Osteoblast (primary cell): ENCODE measurements around the gene SCN3B. TPM values are rescaled to one million over a fixed set of nuclear protein-coding genes. Genes with fewer than 3 reads are reported as not detected.

Experiments
- DNase-seq: peaks from one replicate; pipeline ENCODE4 v3.0.0; 2011; ENCODE audit warnings: low spot score, mixed read lengths; ENCODE audit not compliant: insufficient read length; ENCODE audit errors: missing footprints
- H2AFZ ChIP-seq: 2 replicates; pipeline ENCODE4 v1.6.0; 2011; ENCODE audit warnings: mild to moderate bottlenecking, low read length
- H3K27ac ChIP-seq: 2 replicates; pipeline ENCODE4 v1.5.1; 2011; ENCODE audit warnings: mild to moderate bottlenecking, low read depth, low read length, moderate library complexity
- H3K27me3 ChIP-seq: 2 replicates; pipeline ENCODE4 v1.6.0; 2012; ENCODE audit warnings: mild to moderate bottlenecking, control low read depth, inconsistent platforms, low read length, moderate library complexity; ENCODE audit not compliant: insufficient read depth
- H3K36me3 ChIP-seq: 2 replicates; pipeline ENCODE4 v1.5.1; 2011; ENCODE audit warnings: mild to moderate bottlenecking, low read length, control low read depth, moderate library complexity; ENCODE audit not compliant: insufficient read depth
- H3K4me1 ChIP-seq: 2 replicates; pipeline ENCODE4 v1.5.1; 2011; ENCODE audit warnings: mild to moderate bottlenecking, low read length, control low read depth, moderate library complexity; ENCODE audit not compliant: insufficient read depth
- H3K4me2 ChIP-seq: 2 replicates; pipeline ENCODE4 v1.6.0; 2011; ENCODE audit warnings: mild to moderate bottlenecking, low read length; ENCODE audit not compliant: insufficient read depth
- H3K4me3 ChIP-seq: fragments of 200-600 bp; sonication (generic); 3 replicates; pipeline ENCODE4 v1.5.1; 2012; ENCODE audit warnings: mild to moderate bottlenecking, low read length, inconsistent platforms; ENCODE audit not compliant: insufficient read depth
- H3K79me2 ChIP-seq: 2 replicates; pipeline ENCODE4 v1.6.0; 2012; ENCODE audit warnings: mild to moderate bottlenecking, low read length, control low read depth, inconsistent platforms; ENCODE audit not compliant: insufficient read depth
- H3K9me3 ChIP-seq: 2 replicates; pipeline ENCODE4 v1.5.1; 2011; ENCODE audit warnings: low read depth, low read length, control low read depth
- H4K20me1 ChIP-seq: 2 replicates; pipeline ENCODE4 v1.6.0; 2012; ENCODE audit warnings: mild to moderate bottlenecking, low read length, control low read depth; ENCODE audit not compliant: insufficient read depth
- CTCF ChIP-seq: IDR thresholded peaks from 2 replicates; pipeline ENCODE4 v1.5.1; 2011; ENCODE audit warnings: mild to moderate bottlenecking, low read depth, low read length, moderate library complexity; ENCODE audit errors: extremely low read depth
- total RNA-seq: library from RNA; depleted of rRNA; stranded (reverse); fragments of >200 nt; gene quantifications from 2 replicates; pipeline ENCODE4 v1.2.3, GENCODE V29; 2012

The SCN3B gene
- total RNA-seq, 1 donor = under 0.01 TPM

- TF ChIP-seq CTCF = no peak
- Histone ChIP-seq H3K4me1 (no peaks in the 10 kb centered on the region), H3K27me3 (peaks cover 7% of the 10 kb centered on the region), H3K4me3 (no peak overlapping the region), H3K27ac (no peak overlapping the region), H3K36me3 (no peaks in the 10 kb centered on the region), H3K9me3 (no peaks in the 10 kb centered on the region), H2AFZ (no peak overlapping the region), H3K79me2 (no peaks in the 10 kb centered on the region), H4K20me1 (no peaks in the 10 kb centered on the region), H3K4me2 (no peak overlapping the region)
- no peak for DNase-seq
These were observed 12.0 kb downstream of the SCN3B start for GRCh38 chr11:123642435-123642834.

- Histone ChIP-seq H3K79me2 (no peaks in the 10 kb centered on the region), H3K9me3 (no peaks in the 10 kb centered on the region), H3K4me3 (no peak overlapping the region), H3K36me3 (no peaks in the 10 kb centered on the region), H2AFZ (no peak overlapping the region), H3K27me3 (peaks cover 9% of the 10 kb centered on the region), H4K20me1 (no peaks in the 10 kb centered on the region), H3K4me1 (no peaks in the 10 kb centered on the region), H3K4me2 (no peak overlapping the region), H3K27ac (no peak overlapping the region)
- no peak for DNase-seq
- TF ChIP-seq CTCF = no peak
These were observed 13.0 kb downstream of the SCN3B start for GRCh38 chr11:123641495-123641840.

GRCh38 chr11:123640677-123641494 is 13.5 kb downstream of the SCN3B start:
- DNase-seq = no peak
- peaks cover 8% of the 10 kb centered on the region for H3K27me3 ChIP-seq
- no peak overlapping the region for H3K4me2 ChIP-seq
- no peaks in the 10 kb centered on the region for H3K36me3 ChIP-seq
- H4K20me1 ChIP-seq = no peaks in the 10 kb centered on the region
- H3K27ac ChIP-seq = no peak overlapping the region
- TF ChIP-seq CTCF = peak; percentile 79
- H3K9me3 ChIP-seq = no peaks in the 10 kb centered on the region
- no peaks in the 10 kb centered on the region for H3K79me2 ChIP-seq
- no peak overlapping the region for H2AFZ ChIP-seq
- no peaks in the 10 kb centered on the region for H3K4me1 ChIP-seq
- no peak overlapping the region for H3K4me3 ChIP-seq

GRCh38 chr11:123640029-123640428 is 14.4 kb downstream of the SCN3B start:
- H4K20me1 ChIP-seq = no peaks in the 10 kb centered on the region
- H3K79me2 ChIP-seq = no peaks in the 10 kb centered on the region
- DNase-seq = no peak
- no peak overlapping the region for H3K4me2 ChIP-seq
- no peaks in the 10 kb centered on the region for H3K9me3 ChIP-seq
- H2AFZ ChIP-seq = no peak overlapping the region
- no peak overlapping the region for H3K4me3 ChIP-seq
- H3K27me3 ChIP-seq = peaks cover 10% of the 10 kb centered on the region
- no peak overlapping the region for H3K27ac ChIP-seq
- H3K4me1 ChIP-seq = no peaks in the 10 kb centered on the region
- TF ChIP-seq CTCF = no peak
- H3K36me3 ChIP-seq = no peaks in the 10 kb centered on the region
